MM.1S (cell line): ENCODE measurements around the gene CHMP1A.

Experiments
- EZH2 ChIP-seq: fragments of 300-600 bp; sonication (generic); optimal IDR thresholded peaks from 2 replicates; pipeline ENCODE3; 2017; ENCODE audit warnings: low read depth, mild to moderate bottlenecking, antibody characterized with exemption, low read length, mixed read lengths
- EZH2phosphoT487 ChIP-seq: fragments of 300-600 bp; sonication (generic); IDR thresholded peaks from 2 replicates; pipeline ENCODE4 v1.6.1; 2018; ENCODE audit warnings: antibody characterized with exemption, low read length
- TF ChIP-seq, protein P1 (sequence below): fragments of 300-600 bp; sonication (generic); IDR thresholded peaks from 2 replicates; pipeline ENCODE4 v1.5.1; 2016; ENCODE audit warnings: antibody characterized with exemption, low read length, mixed read lengths

DNA sequence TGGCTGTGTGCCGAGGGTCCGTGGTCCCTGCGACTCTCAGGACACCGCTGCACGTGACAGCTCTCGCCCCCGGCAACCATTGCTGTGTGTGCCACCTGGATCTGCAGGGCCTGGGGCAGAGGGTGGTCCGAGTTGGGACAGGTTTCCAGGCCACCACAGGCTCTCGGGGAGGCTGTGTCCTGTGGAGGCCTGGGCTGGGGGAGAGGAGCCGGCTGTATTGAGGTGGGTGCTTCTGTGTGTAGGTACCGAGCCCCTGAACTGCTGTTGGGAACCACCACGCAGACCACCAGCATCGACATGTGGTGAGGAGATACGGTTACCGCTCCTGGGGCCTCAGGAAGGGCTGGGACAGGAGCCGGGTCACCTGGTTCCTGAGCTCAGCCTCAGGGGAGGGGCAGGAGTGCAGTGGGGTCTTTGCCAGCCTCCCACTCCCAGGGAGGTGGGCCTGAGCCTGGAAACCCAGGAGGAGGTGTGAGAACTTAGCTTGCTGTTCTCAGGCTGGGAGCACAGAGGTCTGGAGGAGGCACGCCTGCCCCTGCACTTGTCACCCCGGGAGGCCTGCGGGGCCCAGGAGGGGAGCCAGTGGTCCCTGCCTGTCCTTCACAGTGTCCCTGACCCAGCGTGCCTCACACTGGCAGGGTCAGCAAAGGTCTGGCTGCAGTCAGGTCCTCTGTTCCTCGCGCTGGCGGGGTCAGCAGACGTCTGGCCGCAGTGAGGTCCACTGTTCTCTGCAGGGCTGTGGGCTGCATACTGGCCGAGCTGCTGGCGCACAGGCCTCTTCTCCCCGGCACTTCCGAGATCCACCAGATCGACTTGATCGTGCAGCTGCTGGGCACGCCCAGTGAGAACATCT, 36.6 kb upstream of the CHMP1A start:
- TF ChIP-seq, protein P1, sequence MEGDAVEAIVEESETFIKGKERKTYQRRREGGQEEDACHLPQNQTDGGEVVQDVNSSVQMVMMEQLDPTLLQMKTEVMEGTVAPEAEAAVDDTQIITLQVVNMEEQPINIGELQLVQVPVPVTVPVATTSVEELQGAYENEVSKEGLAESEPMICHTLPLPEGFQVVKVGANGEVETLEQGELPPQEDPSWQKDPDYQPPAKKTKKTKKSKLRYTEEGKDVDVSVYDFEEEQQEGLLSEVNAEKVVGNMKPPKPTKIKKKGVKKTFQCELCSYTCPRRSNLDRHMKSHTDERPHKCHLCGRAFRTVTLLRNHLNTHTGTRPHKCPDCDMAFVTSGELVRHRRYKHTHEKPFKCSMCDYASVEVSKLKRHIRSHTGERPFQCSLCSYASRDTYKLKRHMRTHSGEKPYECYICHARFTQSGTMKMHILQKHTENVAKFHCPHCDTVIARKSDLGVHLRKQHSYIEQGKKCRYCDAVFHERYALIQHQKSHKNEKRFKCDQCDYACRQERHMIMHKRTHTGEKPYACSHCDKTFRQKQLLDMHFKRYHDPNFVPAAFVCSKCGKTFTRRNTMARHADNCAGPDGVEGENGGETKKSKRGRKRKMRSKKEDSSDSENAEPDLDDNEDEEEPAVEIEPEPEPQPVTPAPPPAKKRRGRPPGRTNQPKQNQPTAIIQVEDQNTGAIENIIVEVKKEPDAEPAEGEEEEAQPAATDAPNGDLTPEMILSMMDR: no peak
- TF ChIP-seq EZH2: no peak
- no peak for TF ChIP-seq EZH2phosphoT487
